EH (cell line): Measurements from ENCODE around the gene CELF4.

Experiments used
- DNase-seq: peaks from one replicate; pipeline ENCODE4 v3.0.0-alpha.2; 2015; ENCODE audit warnings: low read depth

The CELF4 gene

DNA sequence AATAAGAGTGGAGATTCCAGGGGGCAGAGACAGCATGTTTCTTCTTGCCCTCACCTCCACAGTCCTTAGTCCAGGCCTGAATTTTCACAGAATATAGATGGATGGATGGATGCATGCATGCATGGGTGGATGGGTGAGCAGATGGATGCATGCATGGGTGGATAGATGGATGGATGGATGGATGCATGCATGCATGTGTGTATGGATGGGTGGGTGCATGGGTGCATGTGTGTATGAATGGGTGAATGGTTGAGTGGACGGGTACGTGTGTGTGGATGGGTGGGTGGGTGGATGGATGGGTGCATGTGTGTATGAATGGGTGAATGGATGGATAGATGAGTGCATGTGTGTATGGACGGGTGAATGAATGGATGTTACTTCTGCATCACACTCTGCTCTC is 153.3 kb downstream of the CELF4 start:
- DNase-seq, result no peak

DNA sequence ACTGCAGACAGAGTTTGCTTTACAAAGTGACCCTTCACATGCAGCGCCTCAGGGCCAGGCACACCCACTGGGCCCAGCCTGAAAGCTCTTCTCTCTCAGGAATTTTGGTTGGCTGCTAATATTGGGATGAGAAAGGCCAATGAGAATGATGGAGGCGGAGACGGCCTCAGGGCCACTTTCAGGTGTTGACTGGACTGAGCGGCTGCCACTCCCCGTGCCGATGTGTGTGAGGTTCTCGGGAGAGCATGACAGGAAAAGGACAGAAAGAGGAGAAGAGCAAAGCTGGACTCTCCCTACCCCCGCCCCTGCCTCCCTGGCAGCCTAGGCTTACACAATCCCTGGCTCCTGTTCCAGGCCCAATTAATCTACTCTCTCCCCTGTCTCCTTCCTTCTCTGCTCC is 155.7 kb downstream of the CELF4 start:
- DNase-seq, result no peak

DNA sequence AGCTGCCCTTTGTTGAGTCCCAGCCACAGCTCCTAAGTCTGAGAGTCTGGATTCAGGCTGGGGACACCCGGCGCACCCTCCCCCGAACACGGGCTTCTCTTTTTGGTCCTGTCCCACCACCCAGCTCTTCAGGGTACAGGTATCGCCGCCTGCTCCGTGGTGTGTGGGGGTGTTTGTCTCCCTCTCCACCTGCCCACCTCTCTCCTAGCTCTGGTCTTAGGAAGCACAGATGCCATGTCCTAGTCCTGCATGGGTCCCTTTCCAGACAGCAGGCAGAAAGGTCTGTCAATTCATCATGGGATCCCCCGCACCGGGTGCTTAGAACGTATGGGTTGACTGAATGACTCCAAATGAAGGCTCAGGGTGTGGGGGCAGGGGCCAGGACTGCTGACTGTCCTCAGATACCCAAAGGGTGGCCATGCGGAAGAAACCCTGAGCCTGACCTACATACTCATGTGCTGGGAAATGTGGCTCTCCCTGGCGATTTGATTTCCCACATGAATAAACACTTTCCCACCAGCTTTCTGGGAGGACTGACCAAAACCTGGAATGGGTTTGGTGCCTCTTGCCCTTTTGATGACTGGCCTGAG is 156.8 kb downstream of the CELF4 start:
- no peak for DNase-seq

DNA sequence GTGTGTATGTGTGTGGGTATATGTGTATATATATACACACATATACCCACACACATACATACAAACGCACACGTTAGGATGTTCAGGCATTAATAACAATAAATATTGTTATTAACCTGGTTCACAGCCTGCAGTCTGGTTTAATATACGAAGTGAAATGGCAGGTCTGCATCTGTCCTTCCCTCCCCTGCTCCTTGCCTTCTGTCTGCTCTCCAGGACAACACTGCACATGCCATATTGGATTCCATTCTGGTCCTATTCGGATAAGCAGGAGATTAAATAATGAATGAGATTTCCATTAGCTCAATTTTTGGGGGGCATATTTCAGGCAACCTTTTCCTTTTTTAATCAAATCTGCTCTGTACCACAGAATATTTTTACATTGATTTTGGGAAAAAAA is 158.0 kb downstream of the CELF4 start:
- DNase-seq, result no peak

DNA sequence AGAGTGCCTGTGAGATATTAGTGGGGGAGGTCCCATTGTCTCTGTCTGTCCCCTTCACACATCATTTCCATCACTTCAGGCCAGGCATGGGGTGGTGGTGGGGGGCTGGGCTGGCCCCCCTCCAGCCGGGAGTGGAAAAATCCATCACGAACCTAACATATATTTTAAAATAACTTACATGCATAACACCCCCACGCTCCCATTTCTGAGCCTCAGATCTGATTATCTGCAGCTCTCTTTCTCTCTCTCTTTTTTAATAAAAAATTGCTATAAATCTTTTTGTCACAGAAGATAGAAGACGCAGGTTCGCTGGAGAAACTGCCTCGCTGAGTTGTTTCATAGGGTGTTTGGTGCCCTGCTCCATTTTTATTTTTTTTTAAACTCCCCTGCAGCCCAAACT is 159.8 kb downstream of the CELF4 start:
- no peak for DNase-seq

DNA sequence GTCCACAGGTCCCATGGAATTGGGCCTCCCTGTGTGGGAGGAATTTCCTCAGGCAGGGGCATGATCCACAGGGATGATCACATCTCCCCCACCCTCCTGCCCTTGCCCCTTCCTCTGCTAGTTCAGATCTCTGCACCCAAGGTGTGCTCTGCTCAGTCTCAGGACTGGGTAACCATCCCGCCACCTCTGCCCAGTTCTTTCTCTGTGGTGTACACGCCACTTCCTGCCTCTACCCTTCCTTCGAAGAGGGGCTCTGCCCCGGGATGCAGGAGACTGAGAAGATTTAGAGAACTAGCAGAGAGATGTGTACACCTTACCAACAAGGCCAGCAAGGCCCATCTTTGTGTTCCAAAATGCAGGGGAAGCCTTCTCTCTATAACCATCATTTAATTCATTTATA is 160.4 kb downstream of the CELF4 start:
- no peak for DNase-seq

DNA sequence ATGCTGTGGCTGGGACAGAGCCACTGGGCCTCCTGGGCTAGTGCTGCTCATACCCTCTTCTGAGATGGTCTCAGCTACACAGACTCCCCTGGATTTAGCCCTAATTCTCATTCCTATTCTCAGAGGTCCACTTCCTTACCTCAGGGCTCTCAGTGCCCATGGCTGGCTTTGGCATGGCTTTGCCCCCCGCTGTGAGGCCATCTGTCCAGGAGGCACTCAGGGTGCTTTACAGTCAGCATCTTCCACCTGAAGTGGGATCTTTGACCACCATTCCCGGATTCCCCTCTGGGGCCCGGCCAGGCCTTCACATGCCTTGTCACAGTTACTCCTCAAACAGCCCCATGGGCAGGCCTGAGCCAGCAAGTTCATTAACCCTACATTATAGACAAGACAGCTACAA is 161.8 kb downstream of the CELF4 start:
- DNase-seq, result no peak

DNA sequence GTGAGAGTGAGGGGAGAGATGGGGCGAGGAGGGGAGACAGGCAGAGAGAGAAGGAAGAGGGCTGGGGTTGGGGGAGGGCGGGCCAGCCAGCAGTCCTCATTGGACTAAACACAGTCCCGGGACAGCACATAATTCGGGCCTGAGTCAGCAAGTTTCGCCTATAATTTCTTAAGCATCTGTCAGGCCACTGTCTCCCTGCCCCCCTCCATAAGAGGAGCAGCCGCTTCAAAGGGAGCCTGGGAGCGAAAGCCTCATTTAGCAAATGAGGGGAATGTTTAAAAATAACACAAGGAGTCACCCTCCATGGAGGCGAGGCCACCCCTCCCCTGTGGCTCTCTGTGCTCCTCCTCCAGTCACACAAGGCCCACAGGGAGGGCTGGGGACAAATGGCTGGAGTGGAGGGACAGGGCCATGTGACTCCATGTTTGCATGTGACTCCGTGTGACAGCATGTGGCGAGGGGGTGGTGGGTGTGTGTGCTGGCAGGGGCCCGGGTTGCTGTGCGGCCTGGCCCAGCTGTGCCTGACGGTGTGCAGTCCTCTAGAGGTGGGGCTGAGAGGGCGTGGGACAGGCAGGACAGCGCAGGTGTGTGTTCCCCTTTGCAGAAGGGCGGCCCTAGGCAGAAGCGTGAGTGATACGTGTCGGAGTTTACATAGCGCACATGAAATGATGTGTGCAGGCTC is 162.4 kb downstream of the CELF4 start:
- peak; percentile 98 for DNase-seq

DNA sequence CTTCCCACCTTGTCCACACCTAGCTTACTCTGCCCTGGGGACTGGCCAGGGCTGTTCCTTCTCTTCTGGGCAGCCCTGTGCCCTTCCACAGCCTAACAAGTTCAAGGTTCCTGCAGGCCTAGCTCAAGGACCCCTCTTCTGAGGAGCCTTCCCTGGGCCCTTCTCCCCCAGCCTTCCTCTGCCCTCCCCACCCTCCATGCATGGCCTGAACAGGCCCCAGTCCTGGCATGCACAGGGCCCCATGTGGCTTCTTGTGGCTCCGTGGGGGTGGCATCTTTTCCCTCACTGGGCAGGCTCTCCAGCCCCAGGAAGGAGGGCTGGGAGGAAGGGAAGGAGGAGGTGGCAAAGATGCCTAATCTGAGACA is 162.9 kb downstream of the CELF4 start:
- DNase-seq, result no peak

DNA sequence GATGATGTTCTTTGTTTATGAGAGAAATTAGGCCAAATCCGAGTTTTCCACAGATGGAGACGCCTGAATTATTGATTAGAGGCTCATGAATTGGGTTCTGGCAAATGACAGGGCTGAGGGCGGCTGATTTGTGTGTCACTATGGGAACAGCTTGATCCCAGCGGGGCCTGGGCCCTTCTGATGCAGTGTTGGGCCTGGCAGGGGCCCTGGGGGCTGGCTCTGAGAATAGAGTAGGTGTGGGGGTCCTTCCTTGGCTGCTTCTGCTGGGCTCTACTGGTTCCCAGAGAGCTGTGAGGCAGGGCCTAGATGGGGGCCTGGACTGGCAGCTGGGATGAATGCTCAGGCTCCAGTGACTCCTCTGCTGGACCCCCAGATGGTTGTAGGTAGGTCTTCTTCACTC is 164.8 kb downstream of the CELF4 start:
- DNase-seq, result no peak

DNA sequence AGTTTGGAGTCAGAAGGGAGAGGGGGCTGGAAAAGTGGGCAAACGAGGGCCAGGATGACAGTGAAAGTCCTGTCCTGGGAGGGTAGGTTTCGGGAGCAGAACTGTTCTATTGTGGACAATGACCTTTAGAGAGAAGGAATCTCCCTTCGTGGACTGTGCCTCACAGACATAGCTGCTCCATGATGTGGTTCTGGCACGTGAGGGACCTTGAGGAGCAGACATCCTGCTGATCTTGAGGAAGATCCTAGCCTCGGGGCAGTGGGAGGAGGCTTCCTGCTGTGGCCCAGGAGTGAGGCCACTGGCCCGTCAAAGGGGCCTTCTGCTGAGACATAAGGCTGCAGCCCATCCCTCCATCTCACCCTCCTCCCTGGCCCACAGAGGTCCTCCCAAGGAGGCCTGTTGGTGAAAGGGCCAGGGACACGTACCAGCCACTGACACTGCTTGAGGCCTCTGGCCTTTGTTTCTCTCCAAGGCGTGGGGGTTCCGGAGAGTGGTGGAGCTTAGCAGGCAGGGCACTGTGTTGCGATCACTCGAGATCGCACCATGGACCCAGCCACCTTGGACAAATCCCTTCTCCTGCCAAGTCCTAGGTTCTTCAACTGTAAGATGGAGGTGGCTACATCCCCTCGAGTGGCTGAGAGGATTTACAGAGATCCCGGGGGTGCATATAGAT is 167.2 kb downstream of the CELF4 start:
- peak; percentile 88 for DNase-seq

DNA sequence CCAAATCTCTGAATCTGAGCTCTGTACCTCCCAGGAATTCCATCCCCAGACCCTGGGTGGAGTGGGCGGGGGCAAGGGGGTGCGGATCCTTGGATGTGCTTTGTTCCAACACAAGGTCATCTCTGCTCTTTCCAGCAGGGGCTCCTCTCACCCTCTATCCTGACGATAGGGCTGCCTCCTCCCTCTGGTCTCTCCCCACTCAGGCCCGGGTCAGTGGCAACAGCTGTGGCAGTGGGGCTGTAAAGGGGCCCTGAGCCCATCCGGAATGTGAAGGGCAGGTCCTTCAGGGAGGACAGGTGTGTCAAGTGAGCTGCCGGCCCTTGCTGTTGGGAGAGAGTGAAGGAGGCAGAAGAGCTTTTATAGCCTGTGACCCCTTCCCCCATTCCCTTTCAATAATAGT is 167.8 kb downstream of the CELF4 start:
- no peak for DNase-seq

DNA sequence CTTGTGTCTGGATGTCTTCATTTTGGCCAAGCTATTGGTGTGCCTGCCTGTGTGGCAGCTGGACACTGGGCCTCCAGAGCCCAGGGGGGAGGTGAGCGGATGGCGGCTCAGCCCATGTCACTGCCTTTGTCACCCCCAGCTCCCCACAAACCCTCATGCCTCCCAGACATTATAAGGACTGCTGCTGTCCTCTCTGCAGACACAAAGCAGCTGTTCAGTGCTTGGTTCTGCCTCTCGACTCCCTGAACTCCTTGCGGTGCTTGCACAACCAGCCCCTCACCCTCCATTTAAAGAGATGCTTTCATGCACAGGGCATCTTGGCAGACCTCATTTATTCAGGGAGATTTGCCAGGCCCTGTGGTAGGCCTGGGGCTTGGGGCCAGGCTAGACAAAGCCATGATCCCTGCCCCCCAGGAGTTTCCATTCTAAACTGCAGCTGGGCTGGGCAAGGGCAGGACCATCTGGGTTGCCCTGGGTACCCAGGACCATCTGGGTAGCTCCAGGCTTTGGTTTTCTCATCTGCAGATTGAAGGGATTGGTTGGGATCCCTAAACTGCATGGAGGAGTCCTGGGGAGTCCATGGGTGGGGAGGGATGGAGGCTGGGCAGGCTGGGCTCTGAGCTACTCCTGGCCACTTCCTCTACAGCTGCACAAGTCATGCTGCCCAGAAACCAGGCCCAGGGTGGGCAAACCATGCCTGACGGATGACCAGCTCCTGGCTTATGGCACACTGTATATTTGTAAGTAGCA is 168.5 kb downstream of the CELF4 start:
- no peak for DNase-seq

DNA sequence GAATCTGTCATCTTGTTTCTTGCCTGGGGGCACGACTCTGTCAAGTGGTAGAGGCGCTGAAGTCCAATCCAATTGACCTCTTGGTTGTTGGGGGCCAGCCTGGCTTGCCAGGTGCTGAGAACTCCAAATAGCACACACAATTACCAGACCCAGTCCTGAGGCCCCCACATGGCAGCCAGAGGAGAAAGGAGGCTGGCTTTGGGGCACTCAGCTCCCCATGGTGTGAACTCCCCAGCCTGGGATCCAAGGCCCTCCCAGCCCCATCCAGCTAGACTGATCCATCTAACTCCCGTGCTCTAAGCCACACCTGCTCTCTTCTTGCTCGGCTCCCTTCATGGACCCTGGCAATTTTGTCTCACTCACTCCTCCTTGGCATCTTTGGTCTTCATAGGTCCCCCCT is 170.0 kb downstream of the CELF4 start:
- DNase-seq, result no peak

DNA sequence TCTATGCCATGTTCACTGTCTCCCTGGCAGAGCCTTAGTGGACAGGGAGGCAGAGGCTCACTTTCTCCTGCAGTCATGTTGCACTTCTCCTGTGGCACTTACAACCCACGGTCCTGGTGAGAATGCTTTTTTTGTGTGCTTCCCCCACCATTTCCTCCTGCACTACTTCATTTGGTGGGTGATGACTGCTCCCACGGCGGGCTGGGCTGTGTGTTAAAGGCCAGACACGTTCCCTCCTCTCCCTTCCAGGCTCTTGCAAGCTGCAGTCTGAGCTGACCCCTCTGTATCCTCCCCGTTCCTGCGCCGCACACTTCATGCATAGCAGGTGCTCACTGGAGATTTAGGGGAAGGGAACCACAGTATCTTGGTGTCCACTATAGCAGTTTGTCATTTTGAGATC is 170.5 kb downstream of the CELF4 start:
- DNase-seq, result no peak

DNA sequence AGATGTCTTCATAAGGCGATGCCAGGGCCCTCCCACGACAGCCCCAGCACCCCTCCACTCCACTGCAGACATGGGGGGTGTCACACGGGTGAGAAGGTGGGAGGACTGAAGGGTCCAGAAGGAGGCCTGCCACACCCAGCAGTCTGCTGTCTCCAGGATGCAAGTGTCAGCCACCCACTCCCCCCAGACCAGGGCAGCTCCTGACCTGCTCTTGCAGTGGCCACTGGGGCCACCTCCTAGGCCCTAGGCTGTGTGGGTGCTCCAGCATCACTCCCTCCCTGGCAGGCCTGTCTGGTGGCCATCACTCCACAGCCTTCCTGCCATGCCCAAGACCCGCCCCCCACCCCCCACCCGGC is 171.0 kb downstream of the CELF4 start:
- no peak for DNase-seq

DNA sequence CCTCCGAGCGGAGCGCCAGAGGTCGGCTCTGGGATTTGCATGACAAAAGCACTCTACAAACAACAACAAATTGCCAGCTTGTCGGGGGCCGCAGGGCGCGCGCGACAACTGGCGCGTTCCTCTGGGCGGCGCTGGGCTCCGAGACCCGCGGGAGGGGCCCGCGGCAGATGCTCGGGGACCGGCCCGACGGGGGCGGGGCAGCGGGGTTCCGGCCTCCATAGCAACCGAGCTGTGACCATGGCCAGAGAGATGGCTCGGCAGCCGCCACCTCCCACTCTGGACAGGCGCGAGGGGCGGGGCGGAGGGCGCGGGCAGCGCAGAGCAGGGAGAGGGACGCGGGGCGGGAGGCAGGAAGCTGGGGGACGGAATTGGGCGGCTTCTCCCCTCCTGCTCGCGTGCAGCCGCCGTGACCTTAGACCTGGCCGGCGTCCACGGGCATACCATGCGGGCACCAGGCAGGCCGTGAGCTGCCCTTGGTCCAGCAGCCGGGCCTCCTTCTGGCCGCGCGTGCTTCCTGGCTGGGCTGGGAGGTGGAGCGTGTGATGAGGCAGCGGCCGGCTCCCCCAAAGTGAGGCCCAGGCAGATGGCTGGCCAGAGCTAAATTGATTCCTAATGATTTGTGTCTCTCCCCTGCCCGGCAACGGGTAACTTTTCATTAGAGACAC is 171.5 kb downstream of the CELF4 start:
- peak; percentile 95 for DNase-seq

DNA sequence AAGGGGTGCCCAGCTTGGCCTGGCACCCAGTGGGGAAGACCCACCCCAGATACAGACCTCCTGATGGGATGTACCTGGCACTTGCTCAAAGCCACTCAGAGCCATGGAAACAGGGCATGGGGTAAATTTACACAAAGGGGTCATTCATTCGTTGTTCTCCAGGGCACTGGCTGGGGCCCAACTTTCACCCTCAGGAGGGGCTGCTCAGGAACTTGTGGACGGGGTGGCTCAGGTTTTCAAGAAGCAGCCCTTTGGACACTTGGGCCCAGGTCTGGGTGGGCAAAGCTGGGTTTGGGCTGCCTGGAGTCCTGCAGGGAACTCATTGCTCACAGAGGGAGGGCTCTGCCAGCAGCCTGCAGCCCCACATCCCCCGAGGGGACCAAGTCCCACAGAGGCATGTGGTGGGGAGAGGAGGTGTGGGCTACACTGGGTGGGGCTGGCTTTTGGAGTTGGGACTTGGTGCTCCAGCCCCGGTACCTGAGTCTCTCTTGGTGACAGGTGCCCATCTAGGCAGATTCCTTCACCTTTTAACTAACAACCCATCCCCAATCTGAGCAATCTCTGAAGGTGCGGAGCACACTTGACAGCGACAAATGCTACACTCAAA is 172.3 kb downstream of the CELF4 start:
- DNase-seq, result no peak

DNA sequence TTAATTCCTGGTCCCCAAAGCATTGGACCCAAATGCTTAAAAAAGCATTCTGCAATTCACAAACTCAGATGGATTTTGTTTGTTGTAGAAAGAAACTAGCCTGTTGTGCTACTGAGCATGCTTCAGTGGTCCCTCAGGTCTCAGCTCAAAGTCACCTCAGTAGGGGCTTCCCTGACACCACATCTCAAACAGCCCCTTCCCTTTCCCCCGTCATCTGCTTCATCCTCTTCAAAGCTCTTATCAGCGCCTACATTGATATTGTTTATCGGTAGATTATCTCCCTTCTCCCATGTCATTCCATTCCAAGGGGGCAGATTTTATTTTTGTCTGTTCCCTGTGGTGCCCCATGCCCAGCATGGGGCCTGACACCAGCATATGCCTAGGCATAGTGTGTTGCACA is 172.9 kb downstream of the CELF4 start:
- no peak for DNase-seq

DNA sequence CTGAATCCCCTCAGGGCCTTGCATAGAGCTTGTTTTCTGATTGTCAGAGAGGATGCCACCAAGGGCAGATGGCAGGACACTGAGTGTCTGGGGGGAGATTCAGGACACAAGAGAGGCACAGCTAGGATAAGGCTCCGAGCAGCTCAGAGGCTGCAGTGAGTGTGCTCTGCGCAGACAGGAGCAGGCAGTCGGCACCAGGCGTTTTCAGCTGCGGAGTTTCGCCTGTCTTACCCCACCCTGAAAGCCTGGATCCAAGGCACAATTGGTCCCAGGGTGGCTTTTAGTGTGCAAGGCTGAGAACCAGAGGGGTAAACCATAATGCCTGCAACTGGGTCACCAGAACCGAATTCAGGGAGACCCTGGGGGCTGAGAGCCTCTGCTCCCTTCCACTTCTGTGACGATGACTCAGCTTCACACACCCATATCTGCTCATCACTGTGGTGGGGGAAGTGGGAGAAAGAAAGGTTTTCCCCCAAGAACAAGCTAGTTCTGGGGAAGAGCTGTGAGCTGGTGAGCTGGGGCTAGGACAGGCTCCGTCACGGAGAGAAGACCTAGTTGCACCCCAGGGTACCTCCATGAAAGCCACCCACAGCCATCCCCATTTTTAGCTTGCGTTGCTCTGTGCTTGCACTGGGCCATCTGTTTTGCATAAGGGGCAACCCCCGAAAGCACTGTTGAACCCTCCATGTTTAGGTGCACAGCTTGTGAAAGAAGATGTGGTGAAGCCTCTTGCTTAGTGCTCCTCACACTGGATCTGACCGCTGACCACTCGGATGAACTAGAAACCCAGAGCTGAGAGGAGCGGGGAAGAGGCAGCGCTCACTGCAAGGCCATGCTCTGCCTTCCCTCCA is 173.7 kb downstream of the CELF4 start:
- no peak for DNase-seq

DNA sequence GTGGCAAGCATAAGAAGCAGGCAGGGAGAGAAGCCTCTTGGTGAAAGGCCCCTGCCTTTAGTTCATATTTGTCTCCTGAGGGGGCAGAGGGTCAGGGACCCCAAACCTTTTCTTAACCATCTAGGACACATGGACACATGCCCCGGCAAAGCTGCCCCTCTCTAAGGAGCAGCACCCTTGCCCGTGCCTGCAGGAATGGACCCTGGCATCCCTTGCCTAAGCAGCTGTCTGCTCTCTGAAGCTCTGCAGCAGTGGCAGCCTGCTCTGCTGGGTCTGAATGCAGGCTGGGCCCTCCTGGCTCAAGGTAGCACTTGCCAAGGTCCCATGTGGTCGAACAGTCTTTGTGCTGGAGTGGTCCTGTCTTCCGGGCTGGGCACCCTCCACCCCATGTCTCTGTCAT is 174.4 kb downstream of the CELF4 start:
- DNase-seq, result no peak
